Stimulated activated CD8-positive, alpha-beta memory T cell treated with anti-CD3 and anti-CD28 coated beads, Interleukin-12 subunit alpha, Interleukin-12 subunit beta, amount 100 ng/mL, for 1 hour (primary cell): ENCODE results near the gene DYNLRB1.
"Not testable (repeated sequence)": the region's sequence is repeated elsewhere in the genome, so short reads cannot be mapped to it uniquely, and the experiment has no call there.

Experiments
- DNase-seq: peaks from one replicate; pipeline ENCODE4 v3.0.0-alpha.2; 2020; ENCODE audit warnings: low read depth

DYNLRB1 gene

DNA sequence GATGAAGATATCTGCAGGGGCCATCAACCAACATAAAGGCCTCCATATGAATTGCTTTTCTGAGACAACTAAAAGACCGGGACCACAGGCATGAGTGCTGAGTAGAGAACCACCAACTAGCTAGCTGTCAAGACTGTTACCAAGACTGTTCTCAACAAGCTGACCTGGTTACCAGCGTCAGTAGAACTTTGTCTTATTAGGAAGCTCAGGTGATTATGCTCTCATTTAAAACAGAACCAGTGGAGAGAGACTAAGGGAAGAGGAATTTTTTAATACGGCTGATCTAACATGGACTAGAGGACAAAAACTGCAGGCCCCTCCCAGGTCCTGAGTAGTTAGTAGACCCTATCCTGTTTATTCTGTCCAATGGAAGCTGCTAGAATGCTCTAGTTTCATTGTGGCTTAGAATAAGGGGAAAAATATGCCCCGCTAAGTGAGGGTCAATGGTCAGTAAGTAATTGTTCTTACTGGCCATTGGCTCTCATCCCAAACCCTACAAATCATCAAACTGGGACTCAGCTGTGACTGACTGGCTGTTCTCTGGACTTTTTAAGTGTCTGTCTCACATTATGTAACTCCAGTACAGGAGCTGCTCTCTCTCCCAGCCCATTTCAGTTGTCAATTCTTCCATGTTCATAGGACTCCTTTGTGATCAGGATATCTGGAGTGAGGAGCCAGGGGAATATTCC is 3.8 kb upstream of the DYNLRB1 start:
- no peak for DNase-seq

- DNase-seq = no peak
These were observed 3.2 kb upstream of the DYNLRB1 start for GRCh38 chr20:34512955-34513419.

- not testable (repeated sequence) for DNase-seq
These were observed 2.2 kb upstream of the DYNLRB1 start for GRCh38 chr20:34514034-34514433.

DNA sequence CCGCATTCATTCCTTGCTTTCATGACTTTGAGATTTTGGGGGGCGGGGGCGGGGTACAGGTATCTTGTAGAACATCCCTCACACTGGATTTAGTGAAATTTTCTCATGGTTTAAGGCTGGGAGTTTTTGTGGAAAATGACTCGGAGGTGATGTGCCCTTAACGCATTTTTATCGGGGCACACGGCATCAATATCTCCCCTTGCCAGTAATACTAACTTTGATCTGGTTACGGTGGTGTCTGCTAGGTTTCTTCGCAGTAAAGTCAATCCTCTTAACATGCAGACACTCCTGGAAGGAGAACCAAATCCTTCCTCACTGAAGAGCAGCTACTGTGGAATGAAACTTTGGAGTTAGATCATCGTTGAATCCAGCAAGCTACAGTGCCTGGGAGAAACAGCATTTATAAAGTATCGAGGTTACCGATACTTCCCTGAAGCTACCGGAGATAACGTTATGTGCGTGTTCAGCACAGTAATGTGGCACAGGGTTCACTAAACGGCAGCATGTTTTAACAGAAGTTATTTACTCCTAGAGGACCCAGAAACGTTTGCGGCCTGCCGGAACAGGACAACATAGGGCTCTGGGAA is 1.2 kb upstream of the DYNLRB1 start:
- no peak for DNase-seq

- DNase-seq = peak; percentile 48
These were observed 557 bp upstream of the DYNLRB1 start for GRCh38 chr20:34515484-34516246.

GRCh38 chr20:34517114-34517505 is 888 bp downstream of the DYNLRB1 start:
- DNase-seq = no peak

DNA sequence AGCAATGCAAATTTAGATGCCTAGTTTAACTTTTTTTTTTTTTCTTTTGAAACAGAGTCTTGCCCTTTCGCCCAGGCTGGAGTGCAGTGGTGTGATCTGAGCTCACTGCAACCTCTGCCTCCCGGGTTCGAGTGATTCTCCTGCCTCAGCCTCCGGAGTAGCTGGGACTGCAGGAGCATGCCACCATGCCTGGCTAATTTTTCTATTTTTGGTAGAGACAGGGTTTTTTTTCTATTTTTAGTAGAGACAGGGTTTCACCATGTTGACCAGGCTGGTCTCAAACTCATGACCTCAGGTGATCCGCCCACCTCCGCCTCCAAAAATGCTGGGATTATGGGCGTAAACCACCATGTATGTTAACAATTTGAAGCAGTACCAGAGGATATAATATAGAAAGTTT is 2.6 kb downstream of the DYNLRB1 start:
- not testable (repeated sequence) for DNase-seq

- DNase-seq = not testable (repeated sequence)
These were observed 3.6 kb downstream of the DYNLRB1 start for GRCh38 chr20:34519841-34520240.

GRCh38 chr20:34522969-34523871 is 7.0 kb downstream of the DYNLRB1 start:
- DNase-seq = no peak

- DNase-seq = no peak
These were observed 8.2 kb downstream of the DYNLRB1 start for GRCh38 chr20:34524426-34524825.

DNA sequence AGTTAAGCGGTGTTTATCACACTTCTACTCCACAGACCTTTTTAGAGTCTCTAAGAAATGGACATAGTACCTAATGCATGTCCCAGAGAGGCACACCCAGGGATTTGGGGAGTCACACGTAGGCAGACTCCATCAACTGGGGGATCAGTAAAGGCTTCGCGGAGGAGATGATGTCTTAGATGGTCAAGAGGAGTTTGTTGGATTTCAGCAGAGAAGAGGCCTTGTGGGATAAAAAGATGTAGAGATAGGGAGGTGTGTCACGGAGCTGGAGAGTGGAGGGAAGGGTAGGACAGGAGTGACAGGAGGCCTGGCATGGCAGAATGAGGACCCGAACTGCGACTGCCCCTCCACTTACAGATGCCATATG is 9.1 kb downstream of the DYNLRB1 start:
- DNase-seq = no peak

DNA sequence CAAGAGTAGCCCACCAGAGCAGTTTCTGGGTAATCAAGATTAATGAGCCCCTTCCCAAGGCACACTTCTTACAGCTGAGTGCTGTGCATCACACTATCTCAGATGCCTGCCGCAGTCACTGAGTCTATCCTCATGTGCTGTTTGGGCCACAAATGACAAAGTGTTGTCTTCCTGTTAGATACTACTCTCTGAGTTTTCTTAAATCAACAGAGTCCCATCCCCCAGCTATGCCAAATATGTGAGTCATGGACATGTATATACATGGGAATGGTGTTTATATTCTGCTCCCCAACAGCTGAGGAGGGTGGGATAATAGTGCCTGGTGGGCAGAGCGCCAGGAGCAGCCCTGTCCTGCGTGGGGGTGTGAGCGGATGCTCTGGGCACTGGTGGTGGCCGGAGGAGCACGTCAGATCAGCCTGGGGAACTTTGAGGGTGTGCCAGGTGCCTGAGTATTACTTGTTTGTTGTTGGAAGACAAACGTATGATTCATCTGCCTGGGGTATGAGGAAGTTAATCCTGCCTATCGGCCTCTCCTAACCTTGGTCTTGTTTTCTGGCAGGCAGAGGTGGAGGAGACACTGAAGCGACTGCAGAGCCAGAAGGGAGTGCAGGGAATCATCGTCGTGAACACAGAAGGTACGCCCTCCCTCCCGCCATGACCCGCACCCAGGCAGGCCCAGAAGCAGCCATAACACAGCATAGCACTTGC is 9.6 kb downstream of the DYNLRB1 start:
- DNase-seq = no peak

- DNase-seq = no peak
These were observed 10.2 kb downstream of the DYNLRB1 start for GRCh38 chr20:34526466-34526865.

GRCh38 chr20:34527016-34527415 is 10.8 kb downstream of the DYNLRB1 start:
- DNase-seq = no peak

- DNase-seq = no peak
These were observed 12.7 kb downstream of the DYNLRB1 start for GRCh38 chr20:34528921-34529297.

GRCh38 chr20:34529742-34530141 is 13.5 kb downstream of the DYNLRB1 start:
- DNase-seq = no peak

DNA sequence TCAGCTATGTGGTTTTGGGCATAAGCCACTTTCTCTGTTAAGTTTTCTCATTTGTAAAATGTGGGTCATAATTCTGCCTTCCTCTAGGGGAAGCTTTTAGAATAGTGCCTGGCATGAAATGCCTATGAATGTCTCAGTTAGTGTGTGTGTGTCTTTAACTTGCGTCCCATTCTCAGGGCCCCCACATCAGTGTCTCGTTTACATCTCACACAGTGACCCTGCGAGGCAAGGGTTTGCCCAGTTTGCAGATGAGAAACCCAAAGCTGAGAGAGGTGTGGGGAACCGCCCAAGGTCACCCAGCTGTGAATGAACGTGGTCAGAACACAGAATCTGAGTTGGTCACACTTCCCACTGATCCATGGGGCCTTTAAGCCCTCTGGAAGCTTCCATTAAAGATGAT is 14.1 kb downstream of the DYNLRB1 start:
- no peak for DNase-seq

DNA sequence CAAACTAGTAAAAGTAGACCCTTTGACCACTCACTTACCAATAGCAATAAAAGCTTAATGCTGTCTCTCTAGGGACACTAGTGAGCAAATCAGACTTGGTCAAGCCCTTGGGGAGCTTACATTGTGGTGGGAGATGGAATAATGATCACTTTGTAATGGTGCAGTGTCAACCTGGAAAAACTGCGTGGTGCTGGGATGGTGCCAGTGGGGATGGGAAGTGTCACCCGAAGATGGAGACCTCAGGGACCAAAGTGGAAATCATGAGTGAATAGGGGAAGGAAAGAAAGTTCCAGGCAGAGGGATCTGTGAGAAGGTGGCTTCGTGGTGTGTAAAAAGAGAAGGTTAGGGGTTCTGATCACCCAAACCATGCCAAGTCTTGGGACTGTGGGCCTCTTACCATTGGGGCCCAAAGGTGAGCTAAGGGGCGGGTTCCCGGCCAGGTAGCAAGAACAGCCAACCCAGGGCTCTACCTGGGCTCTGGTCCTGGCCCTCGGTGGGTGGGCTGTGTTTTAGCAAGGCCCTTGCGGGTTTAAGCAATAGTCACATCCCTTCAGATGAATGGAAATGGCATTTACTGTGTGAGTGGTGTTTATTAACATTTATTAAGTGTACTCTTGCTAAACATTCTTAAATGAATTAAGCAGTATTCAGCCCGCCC is 15.5 kb downstream of the DYNLRB1 start:
- DNase-seq = no peak

DNA sequence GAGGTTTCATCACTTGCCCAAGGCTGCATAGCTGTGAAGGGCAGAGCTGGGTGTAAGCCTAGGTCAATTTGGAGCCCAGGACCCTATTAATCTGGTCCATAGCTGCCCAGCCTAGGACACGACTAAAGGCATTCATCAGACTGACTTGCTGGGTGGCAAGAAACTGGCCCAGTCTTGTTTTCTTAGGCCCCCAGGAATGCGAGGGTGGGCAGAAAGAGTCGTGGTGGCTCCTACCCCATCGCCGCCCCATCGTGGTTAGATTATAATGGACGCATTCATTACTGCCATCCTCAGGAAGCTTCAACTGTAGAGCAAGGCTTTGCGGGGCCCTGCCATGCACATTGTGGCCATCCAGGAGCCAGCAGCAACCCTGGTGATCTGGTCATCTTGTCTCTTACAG is 16.1 kb downstream of the DYNLRB1 start:
- DNase-seq = no peak

GRCh38 chr20:34532756-34533155 is 16.5 kb downstream of the DYNLRB1 start:
- DNase-seq = no peak
